Activated gamma-delta T cell (primary cell): Measurements from ENCODE around the gene NAA15.
"Not testable (repeated sequence)": the region's sequence is repeated elsewhere in the genome, so short reads cannot be mapped to it uniquely, and the experiment has no call there.

Experiments
- DNase-seq: peaks from one replicate; lab custom pipeline; 2025; lab: John Stamatoyannopoulos, UW

NAA15 gene

GRCh38 chr4:139297001-139297410 lies 4.3 kb upstream of the NAA15 start:
- DNase-seq = no peak

GRCh38 chr4:139299536-139299935 lies 1.8 kb upstream of the NAA15 start:
- no peak for DNase-seq

GRCh38 chr4:139300431-139301112 lies 733 bp upstream of the NAA15 start:
- no peak for DNase-seq

GRCh38 chr4:139301821-139302611 lies 711 bp downstream of the NAA15 start, which contains the start of gene NDUFC1:
TSS of gene NDUFC1 (minus strand) at chr4:139302477. CDS start at chr4:139295798, 6,679 bp downstream.
- DNase-seq = peak; percentile 40

- no peak for DNase-seq
Observed at GRCh38 chr4:139304920-139305319, 3.6 kb downstream of the NAA15 start.

- no peak for DNase-seq
Observed at GRCh38 chr4:139311909-139312308, 10.6 kb downstream of the NAA15 start.

GRCh38 chr4:139312552-139313332 lies 11.4 kb downstream of the NAA15 start:
- DNase-seq = no peak

GRCh38 chr4:139313414-139313813 lies 12.1 kb downstream of the NAA15 start:
- not testable (repeated sequence) for DNase-seq

GRCh38 chr4:139314047-139314800 lies 12.9 kb downstream of the NAA15 start:
- no peak for DNase-seq

- no peak for DNase-seq
Observed at GRCh38 chr4:139315221-139315675, 13.9 kb downstream of the NAA15 start.

- DNase-seq = no peak
Observed at GRCh38 chr4:139316733-139317132, 15.4 kb downstream of the NAA15 start.

- no peak for DNase-seq
Observed at GRCh38 chr4:139317635-139318034, 16.3 kb downstream of the NAA15 start.

GRCh38 chr4:139319571-139319970 lies 18.3 kb downstream of the NAA15 start:
- no peak for DNase-seq

GRCh38 chr4:139322070-139322469 lies 20.8 kb downstream of the NAA15 start:
- DNase-seq = not testable (repeated sequence)

- DNase-seq = not testable (repeated sequence)
Observed at GRCh38 chr4:139322541-139322940, 21.2 kb downstream of the NAA15 start.

- DNase-seq = no peak
Observed at GRCh38 chr4:139324620-139325019, 23.3 kb downstream of the NAA15 start.

- DNase-seq = no peak
Observed at GRCh38 chr4:139329665-139330200, 28.4 kb downstream of the NAA15 start.

- no peak for DNase-seq
Observed at GRCh38 chr4:139330283-139330682, 29.0 kb downstream of the NAA15 start.

- DNase-seq = no peak
Observed at GRCh38 chr4:139331185-139331584, 29.9 kb downstream of the NAA15 start.

GRCh38 chr4:139333046-139333445 lies 31.7 kb downstream of the NAA15 start:
- DNase-seq = no peak

GRCh38 chr4:139337612-139338011 lies 36.3 kb downstream of the NAA15 start:
- no peak for DNase-seq
